GM12865 (cell line): ENCODE data around the gene CDH11.

ENCODE experiments used
- DNase-seq: peaks from one replicate; pipeline ENCODE4 v3.0.0; 2010; ENCODE audit warnings: low read depth
- H3K4me3 ChIP-seq: 2 replicates; pipeline ENCODE4 v1.5.1; 2011; ENCODE audit warnings: mild to moderate bottlenecking, low read depth, low read length, control low read depth
- CTCF ChIP-seq: IDR thresholded peaks from 2 replicates; pipeline ENCODE4 v1.5.1; 2011; ENCODE audit warnings: low read length, control low read depth, low read depth, inconsistent platforms; ENCODE audit not compliant: insufficient read depth; ENCODE audit errors: missing control alignments

The CDH11 gene

GRCh38 chr16:65075877-65076276 is 46.0 kb downstream of the CDH11 start:
- H3K4me3 ChIP-seq = no peak overlapping the region
- no peak for TF ChIP-seq CTCF
- DNase-seq = no peak

DNA sequence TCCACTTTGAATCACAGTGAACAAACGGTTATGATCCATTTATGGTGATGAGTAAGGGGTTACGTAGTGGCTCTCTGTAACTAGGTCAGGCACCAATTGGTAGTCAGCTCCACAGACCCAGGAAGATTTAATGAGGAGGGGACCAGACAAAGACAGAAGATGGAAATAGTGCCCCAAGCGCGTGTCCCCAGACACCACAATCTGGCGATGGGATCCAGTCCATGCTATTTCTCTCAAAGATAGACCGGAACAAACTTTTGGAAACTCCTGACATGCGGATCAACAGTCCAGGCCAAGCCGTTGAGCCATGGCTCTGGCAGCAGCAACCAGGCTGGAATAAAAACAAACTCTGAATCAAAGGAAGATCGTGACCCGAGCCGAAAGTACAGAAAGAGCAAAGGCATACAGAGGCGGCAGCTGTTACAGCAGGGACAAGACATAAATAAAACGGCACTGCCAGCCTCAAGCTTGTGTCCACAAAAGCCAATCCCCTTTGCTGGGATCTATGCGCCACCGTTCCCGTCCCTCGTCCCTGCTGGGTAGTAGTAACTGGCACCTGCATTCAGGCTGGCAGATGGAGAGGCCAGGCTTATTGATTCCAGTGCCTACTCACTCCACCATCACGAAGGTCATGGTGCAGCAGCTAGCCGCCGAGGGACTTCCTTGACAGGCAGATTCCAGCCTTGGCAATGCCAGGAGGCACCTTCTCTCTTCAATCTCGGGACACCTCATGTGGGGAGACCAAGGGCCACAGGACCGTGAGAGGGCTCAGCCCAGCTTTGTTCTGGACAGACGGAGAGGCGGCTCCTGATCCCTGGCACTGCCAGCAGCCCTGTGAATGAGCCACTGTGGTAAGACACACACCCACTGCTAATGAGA is 50.2 kb downstream of the CDH11 start:
- TF ChIP-seq CTCF = no peak
- H3K4me3 ChIP-seq = no peak overlapping the region
- DNase-seq = no peak

DNA sequence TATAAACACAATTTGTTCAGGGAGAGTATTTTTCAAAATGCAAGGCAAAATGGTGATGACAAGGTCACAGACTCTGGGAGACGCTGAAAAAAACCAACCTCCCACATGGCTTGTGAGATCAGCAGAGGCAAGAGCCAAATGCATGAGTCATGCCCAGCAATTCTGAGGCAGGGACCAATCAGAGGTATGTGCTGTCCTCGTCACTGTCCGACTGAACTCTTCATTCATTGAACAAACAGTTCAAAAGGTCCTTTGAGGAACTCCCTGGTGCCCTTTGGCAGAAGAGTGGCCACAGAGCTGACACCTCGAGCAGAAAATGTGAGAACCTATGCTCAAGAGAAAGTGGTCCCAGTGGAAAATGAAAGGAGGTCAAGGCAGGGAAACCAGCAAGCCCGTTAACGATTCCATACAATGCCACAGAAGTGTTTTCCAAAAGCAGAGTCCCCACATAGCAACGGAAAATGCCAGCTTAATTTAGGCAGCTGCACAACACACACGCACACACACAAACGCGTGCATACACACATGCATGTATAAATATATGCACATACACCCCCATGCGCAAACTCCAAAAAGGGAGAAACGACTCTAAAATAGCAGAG is 50.9 kb downstream of the CDH11 start:
- DNase-seq = no peak
- H3K4me3 ChIP-seq = no peak overlapping the region
- TF ChIP-seq CTCF = no peak

GRCh38 chr16:65069766-65070165 is 52.1 kb downstream of the CDH11 start:
- no peak overlapping the region for H3K4me3 ChIP-seq
- DNase-seq = no peak
- TF ChIP-seq CTCF = no peak

- H3K4me3 ChIP-seq = no peak overlapping the region
- no peak for DNase-seq
- no peak for TF ChIP-seq CTCF
These were observed 52.8 kb downstream of the CDH11 start for GRCh38 chr16:65069065-65069464.

- H3K4me3 ChIP-seq = no peak overlapping the region
- DNase-seq = no peak
- no peak for TF ChIP-seq CTCF
These were observed 53.6 kb downstream of the CDH11 start for GRCh38 chr16:65068151-65068740.
